GM18868 (cell line): ENCODE data around the gene ZNF581.

Experiments used
- ATAC-seq: cut with Tn5 transposase; IDR thresholded peaks from one replicate; pipeline ENCODE4 v1.9.1; 2021; ENCODE audit warnings: mild to moderate bottlenecking, moderate library complexity; ENCODE audit not compliant: unreplicated experiment

The ZNF581 gene, protein sequence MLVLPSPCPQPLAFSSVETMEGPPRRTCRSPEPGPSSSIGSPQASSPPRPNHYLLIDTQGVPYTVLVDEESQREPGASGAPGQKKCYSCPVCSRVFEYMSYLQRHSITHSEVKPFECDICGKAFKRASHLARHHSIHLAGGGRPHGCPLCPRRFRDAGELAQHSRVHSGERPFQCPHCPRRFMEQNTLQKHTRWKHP

DNA sequence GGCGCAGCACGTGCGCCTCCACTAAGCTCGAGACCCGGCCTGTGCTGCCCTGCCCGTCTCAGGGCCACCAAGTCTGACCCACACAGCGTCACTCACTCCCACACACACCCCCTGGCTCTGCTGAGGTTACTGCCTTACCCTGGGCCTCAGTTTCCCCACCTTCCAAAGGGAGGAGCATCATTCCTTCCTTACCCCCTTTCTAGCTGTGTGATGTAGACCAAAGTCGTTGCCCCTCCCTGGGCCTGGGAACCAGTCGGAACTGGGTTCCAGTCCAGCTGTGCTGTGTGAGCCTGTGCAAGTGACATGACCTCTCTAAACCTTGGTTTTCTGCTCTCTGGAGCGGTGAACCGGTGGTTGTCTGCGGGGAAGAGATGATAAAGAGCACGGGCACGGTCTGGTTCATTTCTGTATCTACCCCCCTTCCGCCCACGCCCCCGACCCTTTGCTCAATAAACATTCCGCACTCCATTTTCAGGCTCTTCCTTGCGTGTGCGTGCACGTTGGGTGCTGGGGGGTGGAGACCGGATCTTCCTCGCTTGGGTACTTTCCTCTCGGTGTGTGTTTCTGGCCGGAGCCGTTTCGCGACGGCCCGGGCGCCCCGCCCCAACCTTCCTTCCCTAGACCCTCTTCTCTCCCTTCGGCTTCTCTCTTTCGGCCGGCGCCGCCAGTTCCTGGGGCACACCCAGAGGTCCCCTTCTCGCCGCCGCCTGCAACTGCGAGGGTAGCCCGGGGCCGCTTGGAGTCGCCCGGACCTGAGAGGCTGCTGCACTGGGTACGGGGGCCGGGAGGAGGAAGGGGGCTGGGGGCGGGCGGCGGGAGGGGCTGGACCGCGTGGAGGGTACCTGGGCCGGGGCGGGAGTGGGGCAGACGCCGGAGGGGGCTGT lies at the start of gene ZNF581:
Gene ZNF581 (plus strand): TSS at position 647 of the 884 bp plus-strand sequence. CDS start 923 bp downstream, outside the sequence.
- peak; percentile 27 for ATAC-seq

GRCh38 chr19:55594996-55595545 lies 48.4 kb upstream of the ZNF581 start:
- ATAC-seq: no peak

- ATAC-seq: no peak
Observed at GRCh38 chr19:55596304-55596703, 47.1 kb upstream of the ZNF581 start.

- no peak for ATAC-seq
Observed at GRCh38 chr19:55597501-55597921, 45.9 kb upstream of the ZNF581 start.

DNA sequence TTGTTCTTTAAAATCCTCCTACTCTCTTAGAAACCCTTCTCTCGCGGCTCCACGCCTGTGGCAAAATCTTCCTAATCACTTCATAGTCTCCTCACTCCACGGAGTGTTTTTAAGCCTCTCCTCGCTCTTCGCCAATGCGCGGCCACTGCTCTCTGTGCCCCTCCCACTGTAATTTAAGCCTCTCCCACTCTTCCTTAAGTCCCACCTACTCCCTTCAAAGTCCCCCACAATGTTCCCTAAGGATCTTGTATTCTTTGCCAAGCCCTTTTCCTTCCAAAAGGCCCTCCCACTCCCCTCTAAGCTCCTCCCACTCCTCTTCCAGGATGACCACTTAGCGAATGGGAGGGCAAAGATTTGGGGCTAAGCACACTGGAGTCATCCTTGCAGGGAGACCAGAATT lies 45.4 kb upstream of the ZNF581 start:
- no peak for ATAC-seq

DNA sequence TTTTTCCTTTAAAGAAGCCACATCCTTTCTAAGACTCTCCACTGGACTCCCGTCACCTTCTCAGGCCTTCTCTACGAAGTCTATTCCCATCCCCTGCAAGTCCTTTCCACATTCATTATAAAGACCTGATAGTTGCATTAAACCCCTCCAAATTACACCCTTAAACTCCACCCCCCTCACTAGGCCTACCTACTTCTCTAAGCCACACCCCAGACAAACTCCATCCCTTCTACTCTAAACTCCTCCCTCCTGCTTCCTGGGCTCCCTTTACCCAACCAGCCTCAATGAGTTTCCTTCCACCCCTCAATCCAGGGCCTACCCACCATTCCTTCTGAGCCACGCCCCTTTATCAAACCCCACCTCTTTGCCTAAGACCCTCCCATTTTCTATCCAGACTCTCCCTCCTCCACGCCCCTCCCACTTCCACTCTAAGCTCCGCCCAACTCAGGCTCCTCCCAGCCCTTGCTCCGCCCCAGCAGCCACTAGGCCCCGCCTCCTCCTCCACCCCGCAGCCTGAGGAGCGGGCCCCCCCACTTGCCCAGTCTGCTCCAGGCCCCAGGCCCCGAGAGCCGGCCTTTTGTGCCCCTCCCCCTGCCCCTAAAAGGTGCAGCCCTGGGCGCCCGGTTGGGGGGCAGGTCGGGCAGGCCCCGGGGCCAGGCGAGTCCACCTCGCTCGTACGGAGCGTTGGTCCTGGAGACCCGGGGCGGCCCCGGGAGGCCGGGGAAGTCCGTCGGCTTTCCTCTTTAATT lies 44.6 kb upstream of the ZNF581 start:
- peak; percentile 48 for ATAC-seq

GRCh38 chr19:55599468-55599841 lies 44.0 kb upstream of the ZNF581 start, which contains the start of gene FIZ1:
Gene FIZ1, minus strand, starts transcription at chr19:55599517. Its CDS starts 1,652 bp downstream, at chr19:55597865.
- peak; percentile 47 for ATAC-seq

DNA sequence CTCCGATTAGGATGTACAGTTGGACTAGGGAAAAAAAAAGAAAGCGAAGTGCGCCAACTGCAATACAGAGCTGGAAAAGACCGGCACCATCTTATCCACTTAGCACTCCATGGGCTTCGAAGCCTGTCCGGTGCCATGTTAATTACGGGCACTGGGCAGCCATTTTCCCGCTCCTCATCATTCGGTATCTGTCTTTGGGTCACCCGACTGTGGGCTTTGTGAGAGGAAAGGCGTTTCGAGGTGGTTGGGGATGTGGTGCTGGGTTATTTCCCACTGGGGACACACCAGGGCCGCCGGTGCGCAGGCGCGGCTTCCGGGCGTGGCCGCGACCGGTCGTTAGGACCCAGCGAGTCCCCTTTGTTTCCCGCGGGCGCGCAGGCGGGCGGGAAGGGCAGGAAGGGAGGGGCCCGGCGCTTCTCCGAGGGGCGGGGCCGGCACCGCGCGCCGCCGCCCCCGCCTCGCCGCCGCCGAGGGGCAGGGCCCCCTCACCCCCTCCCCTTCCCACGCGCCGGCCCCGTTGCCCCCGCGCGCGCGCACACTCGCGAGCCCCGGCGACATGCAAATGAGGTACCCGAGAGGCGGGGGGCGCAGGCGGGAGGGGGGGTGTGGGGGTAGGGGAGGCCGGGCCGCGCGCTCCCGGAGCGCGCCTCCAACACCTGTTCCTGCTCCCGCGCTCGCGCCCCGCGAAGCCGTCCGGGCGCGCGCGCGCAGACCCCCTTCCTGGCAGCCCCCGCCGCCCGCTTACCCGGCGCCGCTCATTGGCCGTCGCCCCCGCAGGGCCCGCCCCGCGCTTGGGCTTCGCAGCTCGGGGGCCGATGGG lies 43.4 kb upstream of the ZNF581 start, which contains the start of gene ZNF524:
Gene ZNF524 (plus strand): TSS at position 447 of the 820 bp plus-strand sequence. CDS start 1,825 bp downstream, outside the sequence.
- peak; percentile 47 for ATAC-seq

DNA sequence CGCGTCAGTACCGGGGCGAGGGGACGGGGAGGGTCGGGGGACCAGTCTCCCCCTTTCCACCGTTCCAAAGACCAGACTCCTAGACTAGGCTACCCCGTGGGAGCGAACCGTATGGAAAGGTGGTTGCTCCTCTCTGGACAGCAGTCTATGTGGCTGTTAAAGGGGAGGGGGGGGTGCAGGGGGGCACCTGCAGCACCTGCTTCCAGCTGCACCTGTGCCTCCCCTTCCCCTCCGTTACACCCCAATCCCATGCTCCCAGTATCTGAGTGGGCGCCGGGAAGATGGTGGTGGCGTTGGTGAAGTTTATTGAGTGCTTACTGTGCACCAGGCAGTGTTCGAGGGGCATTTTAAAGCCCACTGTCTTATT lies 42.8 kb upstream of the ZNF581 start:
- ATAC-seq: no peak

- ATAC-seq: no peak
Observed at GRCh38 chr19:55601084-55601483, 42.4 kb upstream of the ZNF581 start.

DNA sequence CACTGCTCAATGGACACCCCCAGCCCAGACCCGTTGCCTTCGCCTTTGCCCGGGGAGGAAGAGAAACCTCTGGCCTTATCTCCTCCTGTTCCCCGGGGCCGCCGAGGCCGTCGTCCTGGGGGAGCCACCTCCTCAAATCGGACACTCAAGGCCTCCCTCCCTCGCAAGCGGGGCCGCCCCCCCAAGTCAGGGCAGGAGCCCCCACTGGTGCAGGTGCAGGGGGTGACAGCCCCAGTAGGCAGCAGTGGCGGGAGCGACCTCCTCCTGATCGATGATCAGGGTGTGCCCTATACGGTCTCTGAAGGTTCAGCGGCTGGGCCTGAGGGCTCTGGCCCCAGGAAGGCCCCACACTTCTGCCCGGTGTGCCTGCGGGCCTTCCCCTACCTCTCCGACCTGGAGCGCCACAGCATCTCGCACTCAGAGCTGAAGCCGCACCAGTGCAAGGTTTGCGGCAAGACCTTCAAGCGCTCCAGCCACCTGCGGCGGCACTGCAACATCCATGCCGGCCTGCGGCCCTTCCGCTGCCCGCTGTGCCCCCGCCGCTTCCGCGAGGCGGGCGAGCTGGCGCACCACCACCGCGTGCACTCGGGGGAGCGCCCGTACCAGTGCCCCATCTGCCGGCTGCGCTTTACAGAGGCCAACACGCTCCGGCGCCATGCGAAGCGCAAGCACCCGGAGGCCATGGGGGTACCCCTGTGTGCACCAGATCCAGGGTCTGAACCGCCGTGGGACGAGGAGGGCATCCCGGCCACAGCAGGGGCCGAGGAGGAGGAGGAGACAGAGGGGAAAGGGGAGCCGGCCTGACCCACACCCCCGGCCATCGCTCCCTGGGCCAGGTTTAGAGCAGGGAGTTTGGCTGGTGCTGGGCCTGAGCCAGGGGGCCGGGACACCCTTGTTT lies 41.1 kb upstream of the ZNF581 start:
- no peak for ATAC-seq

DNA sequence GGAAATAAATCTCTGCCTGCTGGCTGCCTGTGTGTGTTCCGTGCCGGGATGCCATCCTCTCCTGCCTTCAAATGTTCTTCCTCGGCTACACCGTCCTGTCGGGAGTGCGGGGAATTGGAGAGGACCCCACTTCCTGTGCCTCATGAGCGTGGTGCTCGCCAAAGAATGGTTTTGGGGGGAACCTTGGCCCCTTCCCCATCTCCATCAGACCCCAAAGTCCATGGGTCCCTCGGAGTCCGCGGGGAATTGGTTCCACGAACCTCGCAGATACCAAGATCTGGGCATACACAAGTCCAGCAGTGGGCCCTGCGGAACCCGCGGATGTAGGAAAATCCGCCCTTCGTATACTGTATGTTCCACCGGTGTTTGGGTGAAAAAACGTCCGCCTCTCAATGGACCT lies 40.3 kb upstream of the ZNF581 start:
- no peak for ATAC-seq

GRCh38 chr19:55603581-55604292 lies 39.7 kb upstream of the ZNF581 start:
- no peak for ATAC-seq

- ATAC-seq: peak; percentile 65
Observed at GRCh38 chr19:55605207-55605636, 38.2 kb upstream of the ZNF581 start.

DNA sequence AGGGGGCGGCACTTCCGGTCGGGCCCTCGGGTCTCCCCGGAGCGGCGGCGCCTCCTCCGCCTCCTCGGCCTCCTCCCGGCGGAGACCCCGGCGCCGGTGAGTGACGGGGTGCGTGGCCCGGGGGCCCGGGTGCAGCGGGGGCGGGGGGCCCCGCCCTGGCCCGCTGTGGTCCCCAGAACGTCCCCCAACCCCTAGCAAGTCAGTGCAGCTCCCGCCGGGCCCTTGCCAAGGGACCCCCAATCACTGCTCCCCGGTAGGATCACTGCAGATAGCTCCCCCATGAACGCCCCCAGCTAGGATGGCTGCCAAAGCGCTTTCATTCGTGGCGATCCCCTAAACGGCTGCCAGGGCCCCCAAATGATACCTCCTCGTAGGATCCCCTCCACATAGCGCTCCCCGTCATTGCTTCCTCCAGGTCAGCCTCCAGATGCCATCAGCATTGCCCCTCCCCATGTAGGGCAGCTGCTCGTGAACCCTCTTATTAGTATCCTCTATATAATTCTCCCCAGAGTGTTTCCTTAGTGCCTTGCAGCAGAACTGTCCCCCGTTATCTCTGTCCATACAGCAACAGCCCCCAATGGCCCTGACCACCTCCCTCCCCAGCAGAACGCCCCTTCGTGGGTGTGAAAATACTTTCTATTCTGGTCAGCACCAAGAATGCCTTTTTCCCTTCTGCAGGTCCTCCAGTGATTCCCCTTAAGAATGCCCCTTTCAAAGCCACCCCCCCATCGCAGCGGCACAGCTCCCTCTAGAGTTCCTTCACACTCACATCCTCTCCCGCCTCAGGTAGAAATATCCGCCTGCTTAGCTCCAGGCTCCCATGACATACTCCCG lies 37.6 kb upstream of the ZNF581 start, which contains the start of gene ZNF865:
Gene ZNF865 (plus strand): TSS at position 11 of the 834 bp plus-strand sequence. CDS start 7,972 bp downstream, outside the sequence.
- ATAC-seq: peak; percentile 34

DNA sequence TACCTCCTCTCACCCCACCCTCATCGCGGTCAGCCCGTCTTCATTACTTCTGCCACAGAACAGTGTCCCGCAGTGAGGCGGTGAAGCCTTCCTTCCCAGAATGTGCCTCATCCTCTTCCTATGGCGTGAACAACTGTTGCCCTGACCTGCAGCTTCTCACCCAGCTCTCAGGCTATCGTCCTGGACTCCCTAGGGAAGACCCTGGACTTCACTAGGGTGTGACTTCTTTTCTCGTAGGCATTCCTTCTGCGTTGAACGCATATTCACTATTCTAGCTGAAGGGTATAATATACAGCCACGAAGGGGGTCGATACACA lies 37.0 kb upstream of the ZNF581 start:
- ATAC-seq: no peak

- no peak for ATAC-seq
Observed at GRCh38 chr19:55606817-55607216, 36.6 kb upstream of the ZNF581 start.

DNA sequence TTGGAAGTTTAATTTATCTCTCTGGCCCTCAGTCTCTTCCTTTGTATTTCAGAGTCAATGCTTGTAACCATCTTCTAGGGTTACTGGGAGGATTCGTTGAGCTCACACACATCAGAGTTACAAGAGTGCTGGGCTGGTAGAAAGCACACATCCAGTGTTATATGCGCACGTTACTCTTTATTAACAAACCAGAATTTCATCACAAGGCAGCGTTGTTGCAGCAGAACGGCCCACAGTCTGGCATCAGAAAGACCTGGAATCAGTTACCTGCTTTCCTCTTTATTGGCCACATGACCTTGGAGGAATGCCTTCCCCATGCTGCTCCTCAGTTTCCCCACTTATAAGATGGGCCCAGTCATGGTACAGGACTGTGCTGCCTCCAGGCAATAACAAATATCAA lies 34.1 kb upstream of the ZNF581 start:
- ATAC-seq: no peak
